Kidney capillary endothelial cell (primary cell): ENCODE data around the gene UPK3A.
"Not testable (repeated sequence)": the region's sequence is repeated elsewhere in the genome, so short reads cannot be mapped to it uniquely, and the experiment has no call there.

Experiments
- DNase-seq: peaks from one replicate; pipeline ENCODE4 v3.0.0-alpha.2; 2018; ENCODE audit warnings: low spot score

UPK3A gene

GRCh38 chr22:45257941-45258340, 26.8 kb upstream of the UPK3A start:
- not testable (repeated sequence) for DNase-seq

GRCh38 chr22:45259754-45260394, 24.9 kb upstream of the UPK3A start:
- DNase-seq: no peak

GRCh38 chr22:45260395-45260759, 24.4 kb upstream of the UPK3A start:
- DNase-seq: not testable (repeated sequence)

- no peak for DNase-seq
Observed at GRCh38 chr22:45261407-45262088, 23.2 kb upstream of the UPK3A start.

- DNase-seq: no peak
Observed at GRCh38 chr22:45262195-45262930, 22.4 kb upstream of the UPK3A start.

- DNase-seq: no peak
Observed at GRCh38 chr22:45262931-45263462, 21.8 kb upstream of the UPK3A start.

GRCh38 chr22:45263463-45264269, 21.1 kb upstream of the UPK3A start:
- peak; percentile 80 for DNase-seq

GRCh38 chr22:45265535-45265934, 19.2 kb upstream of the UPK3A start:
- no peak for DNase-seq

- no peak for DNase-seq
Observed at GRCh38 chr22:45268167-45268957, 16.4 kb upstream of the UPK3A start.

- DNase-seq: peak; percentile 55
Observed at GRCh38 chr22:45268958-45269844, 15.5 kb upstream of the UPK3A start.

GRCh38 chr22:45270095-45271020, 14.4 kb upstream of the UPK3A start:
- no peak for DNase-seq

GRCh38 chr22:45271667-45272201, 13.0 kb upstream of the UPK3A start:
- DNase-seq: no peak

- DNase-seq: no peak
Observed at GRCh38 chr22:45272498-45272897, 12.3 kb upstream of the UPK3A start.

- no peak for DNase-seq
Observed at GRCh38 chr22:45273452-45274075, 11.2 kb upstream of the UPK3A start.

- no peak for DNase-seq
Observed at GRCh38 chr22:45276507-45277105, 8.1 kb upstream of the UPK3A start.

GRCh38 chr22:45277720-45278119, 7.0 kb upstream of the UPK3A start:
- not testable (repeated sequence) for DNase-seq

GRCh38 chr22:45278125-45278524, 6.6 kb upstream of the UPK3A start:
- DNase-seq: no peak

- no peak for DNase-seq
Observed at GRCh38 chr22:45280587-45280980, 4.2 kb upstream of the UPK3A start.
